HG02938 (cell line): Measurements from ENCODE around the gene WNT7A.

Source experiments
- ATAC-seq: cut with Tn5 transposase; IDR thresholded peaks from one replicate; pipeline ENCODE4 v1.9.1; 2021; ENCODE audit warnings: mild to moderate bottlenecking, moderate library complexity; ENCODE audit not compliant: unreplicated experiment

WNT7A gene

DNA sequence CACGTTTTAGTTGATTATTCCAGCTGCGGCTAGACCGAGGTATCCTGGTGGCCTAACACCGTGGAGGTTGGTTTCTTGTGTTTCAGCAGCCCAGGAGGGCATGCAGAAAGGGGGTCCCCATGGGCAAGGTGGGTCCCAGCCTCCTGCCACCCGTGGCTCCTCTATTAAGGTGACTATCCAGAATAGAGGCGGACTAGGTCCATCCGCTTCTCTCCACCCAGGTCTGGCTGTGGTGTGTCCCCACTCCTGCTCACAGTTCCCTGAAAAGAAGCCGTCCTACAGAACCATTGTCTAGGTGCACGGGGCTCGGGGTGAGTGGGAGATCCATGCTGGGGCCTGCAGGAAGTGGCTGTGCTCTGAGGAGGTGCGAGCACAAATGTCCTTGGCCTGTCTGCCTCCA, 81.5 kb downstream of the WNT7A start:
- ATAC-seq, result no peak

GRCh38 chr3:13796701-13797460, 83.0 kb downstream of the WNT7A start:
- ATAC-seq, result no peak

DNA sequence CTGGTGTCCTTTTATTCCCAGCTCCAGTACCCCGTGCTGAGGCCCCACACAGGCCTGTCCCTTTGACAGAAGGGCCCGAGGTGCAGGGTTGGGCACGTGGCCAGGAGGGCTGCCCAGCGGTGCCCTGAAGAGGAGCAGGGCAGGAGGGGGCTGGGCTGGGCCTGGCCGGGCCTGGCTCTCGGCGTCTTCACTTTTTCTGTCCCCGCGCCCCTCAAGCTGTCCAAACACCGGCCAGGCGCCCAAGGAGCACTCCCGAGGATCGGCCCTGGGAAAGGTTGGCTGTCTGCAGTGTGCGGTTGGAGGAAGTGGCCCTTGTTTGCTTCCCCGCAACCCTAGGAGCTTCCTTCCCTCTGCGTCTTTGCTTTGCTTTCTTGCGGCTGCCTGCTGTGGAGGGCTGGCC, 84.1 kb downstream of the WNT7A start:
- ATAC-seq, result no peak

DNA sequence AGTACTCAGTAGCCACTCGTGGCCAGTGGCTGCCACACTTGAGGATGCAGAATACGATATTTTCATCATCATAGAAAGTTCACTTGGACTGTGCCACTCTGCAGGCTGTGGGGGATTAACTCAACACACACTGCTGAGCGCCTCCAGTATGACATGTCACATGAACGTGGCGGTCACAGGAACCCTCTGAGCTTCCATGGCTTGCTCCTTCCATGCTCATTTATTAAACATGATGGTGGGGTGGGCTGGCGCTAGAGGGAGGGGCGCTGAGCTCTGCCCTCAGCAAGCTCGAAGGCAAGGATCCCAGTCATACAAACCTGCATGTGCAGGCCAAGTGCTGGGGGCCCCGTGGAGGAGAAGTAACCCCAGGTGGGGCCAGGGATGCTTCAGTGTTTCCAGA, 85.5 kb downstream of the WNT7A start:
- ATAC-seq, result no peak

DNA sequence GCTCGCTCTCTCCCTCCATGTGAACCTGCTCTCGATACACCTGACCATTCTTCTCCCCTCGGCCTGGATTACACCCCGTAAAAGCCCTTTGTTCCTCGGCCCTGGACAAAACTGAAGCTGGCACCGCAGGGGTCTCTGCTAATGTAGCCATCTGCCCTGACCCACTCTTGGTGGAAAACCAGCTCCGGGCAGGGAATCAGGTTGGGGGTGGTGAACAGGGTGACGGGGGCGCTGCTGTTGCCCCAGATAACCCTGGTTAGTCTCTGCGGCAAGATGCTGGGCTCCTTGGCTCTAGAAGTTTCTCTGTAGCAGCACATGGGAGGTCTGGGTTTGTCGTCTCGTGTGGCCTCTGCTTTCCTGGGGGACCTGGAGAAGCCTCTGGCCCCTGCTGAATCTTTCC, 86.4 kb downstream of the WNT7A start:
- no peak for ATAC-seq

GRCh38 chr3:13792512-13793371, 87.1 kb downstream of the WNT7A start:
- ATAC-seq, result no peak

DNA sequence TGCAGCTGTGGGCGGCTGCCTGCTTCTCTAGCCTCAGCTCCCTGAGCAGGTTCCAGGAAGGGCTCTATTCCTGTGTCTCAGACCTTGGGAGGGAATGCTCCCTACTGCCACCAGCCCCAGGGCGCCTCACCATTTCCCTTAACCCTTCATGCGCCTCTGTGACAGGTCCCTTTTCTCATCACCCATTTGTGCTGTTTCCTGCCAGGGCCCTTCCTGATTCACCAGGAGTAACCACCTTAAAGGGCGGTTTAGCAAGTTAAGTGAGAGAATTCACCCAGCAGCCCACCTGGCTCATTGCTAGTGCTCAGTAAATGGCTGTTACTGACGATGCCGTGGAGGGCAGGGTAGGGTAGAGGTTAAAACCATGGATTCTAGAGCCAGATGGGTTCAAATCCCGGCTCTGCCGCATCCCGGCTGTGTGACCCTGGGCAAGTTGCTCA, 87.8 kb downstream of the WNT7A start:
- no peak for ATAC-seq

- ATAC-seq, result no peak
Observed at GRCh38 chr3:13791198-13792050, 88.4 kb downstream of the WNT7A start.

DNA sequence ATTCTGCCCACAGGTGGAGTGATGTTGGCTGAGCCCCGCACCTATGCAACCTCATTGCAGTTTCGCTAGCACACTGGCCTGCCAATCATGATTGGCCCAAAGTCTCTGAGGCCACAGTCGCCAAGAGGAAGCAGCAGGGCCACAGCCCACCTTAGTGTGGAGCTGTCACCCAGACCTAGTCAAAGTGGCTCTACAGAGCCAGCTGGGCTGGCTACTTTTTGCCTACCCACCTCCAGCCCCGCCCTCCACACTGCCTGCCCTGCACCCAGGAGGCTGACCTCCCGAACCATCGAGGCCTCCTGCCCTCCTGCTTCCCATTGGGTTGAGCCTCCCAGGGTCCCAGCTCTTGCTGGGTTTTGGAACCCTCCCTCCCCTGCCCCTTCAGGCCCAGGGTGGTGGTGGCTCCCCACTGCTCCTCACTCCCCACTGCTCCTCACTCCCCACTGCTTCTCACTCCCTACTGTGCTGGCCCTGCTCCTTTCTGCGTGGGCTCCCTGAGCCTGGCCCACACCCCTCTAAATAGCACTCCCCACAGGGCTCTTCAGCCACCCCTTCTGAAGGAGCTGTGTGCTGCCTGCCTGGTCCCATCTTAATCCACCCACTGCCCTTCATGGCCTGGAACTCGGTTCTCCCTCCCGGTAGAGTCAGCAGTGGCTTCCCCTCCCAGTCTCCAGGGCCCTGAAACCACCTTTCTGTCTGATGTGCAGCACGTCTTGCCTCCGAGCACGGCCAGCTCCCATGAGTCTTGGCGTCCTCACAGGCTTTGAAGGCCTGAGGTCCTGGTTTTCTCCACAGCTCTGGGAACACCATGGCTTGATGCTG, 89.3 kb downstream of the WNT7A start:
- no peak for ATAC-seq

GRCh38 chr3:13788522-13789424, 91.1 kb downstream of the WNT7A start:
- no peak for ATAC-seq

DNA sequence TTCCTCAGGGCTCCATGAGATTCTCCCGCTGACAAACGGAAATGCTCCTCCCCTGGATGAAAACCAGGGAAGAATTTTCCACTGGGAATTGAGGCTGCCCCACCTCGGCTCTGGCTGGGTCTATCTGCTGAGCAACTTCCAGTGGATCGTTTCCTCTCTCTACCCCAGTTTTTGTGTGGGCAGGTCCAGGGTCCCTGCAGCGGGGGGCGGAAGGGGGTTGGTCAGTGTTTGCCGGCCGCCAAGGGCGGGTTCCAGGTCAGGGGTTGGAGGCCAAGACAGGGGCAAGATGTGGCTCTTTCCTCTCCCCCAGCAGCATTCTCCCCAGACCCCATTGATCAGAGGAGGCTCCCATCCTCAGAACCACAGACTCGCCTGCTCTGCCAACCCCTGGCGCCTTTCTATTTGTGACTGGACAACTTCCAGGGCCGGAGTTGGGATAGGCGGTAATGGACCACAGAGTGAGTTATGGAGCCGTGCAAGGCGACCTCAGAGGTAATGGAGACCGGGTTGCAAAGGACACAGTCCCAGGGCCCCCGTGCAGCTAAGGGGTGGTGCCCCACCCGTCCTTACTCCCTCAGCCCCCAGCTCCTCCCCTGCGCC, 92.2 kb downstream of the WNT7A start:
- ATAC-seq, result no peak

DNA sequence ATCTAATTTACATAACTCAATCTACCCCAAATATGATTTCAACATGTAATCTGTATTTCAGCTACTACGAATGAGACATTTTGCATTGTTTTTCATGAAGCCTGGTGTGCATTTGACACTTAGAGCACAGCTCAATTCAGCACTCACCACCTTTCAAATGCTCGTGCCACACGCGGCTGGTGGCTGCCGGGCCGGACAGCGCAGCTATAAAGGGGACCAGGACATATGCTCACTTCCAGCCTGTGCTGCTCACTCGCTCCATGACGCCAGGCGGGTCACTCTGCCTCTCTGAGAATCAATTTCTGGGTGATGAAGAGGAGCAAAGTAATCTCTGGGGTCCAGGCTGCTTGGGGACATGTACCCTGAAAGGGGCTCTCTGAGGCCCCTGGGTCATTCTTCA, 93.1 kb downstream of the WNT7A start:
- ATAC-seq, result no peak

DNA sequence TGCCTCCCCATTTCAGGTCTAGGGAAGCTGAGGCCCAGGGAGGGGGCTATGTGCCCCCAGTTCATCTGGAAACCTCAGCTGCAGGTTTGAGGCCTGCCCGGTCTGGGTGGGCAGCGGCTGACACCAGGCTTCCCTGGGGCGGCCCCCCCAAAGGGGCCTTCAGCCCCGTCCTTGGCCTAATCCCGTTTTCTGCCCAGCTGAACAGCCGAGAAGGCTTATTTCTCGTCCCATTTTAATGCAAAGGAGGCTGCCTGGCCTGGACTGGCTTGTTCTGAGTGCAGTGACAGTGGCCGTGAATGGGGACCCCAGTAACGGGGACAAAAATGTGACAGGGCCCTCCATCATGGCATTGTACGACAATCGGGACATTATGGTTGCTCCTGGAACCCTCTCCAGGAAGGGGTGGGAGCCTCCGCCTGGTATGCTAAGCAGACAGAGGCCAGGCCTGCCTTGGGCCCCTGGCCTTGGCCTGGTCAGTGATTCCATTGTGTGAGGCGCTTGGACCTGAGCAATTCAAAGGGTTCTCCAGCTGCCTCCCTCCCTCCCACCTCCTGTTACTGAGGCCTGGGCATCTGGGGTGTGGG, 93.9 kb downstream of the WNT7A start:
- no peak for ATAC-seq

DNA sequence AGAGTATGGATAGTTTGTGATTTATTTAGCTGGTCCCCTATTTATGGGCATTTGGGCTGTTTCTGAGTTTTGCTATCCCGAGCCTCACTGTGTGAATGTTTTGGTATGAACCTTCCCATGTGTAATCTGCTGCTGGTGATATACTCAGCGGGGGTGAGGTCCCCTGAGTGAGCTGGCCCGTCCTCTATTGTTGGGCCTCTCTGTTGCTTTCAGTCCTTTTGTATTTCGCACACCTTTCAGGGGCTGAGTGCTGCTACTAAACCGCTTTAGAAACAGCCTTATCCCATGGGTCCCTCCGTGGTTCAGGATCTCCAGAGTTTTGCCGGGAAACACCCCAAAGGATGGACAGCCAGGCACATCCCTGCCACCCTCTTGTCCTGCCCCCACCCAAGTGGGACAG, 94.5 kb downstream of the WNT7A start:
- no peak for ATAC-seq

DNA sequence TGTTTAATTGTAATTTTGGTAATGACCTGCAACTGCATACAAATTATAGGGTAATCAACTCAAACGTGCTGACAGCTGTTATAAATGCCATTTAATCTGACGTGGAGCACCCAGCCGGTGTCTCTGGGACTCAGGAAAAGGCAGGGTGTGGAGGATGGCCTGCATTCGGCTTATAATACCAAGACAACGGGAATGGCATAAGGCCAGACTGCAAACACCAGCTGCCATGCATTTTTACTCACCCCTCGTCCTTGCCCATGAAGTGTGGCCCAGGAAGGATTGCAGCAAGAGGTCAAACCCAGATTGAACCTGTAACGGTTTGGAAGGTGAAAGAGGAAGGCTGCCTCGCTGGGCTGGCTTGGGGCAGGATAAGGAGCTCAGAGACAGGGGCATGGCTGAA, 96.4 kb downstream of the WNT7A start:
- ATAC-seq, result no peak

GRCh38 chr3:13782501-13782900, 97.4 kb downstream of the WNT7A start:
- no peak for ATAC-seq

- no peak for ATAC-seq
Observed at GRCh38 chr3:13781417-13781816, 98.5 kb downstream of the WNT7A start.

GRCh38 chr3:13780432-13781176, 99.3 kb downstream of the WNT7A start:
- ATAC-seq, result no peak
